Measurements from ENCODE around the gene DUSP9.

DNA sequence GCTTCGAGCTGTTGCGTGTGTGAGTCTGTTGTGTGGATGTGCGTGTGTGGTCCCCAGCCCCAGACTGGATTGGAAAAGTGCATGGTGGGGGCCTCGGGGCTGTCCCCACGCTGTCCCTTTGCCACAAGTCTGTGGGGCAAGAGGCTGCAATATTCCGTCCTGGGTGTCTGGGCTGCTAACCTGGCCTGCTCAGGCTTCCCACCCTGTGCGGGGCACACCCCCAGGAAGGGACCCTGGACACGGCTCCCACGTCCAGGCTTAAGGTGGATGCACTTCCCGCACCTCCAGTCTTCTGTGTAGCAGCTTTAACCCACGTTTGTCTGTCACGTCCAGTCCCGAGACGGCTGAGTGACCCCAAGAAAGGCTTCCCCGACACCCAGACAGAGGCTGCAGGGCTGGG lies 49.1 kb downstream of the DUSP9 start:
- TF ChIP-seq EZH2 (IDR thresholded peaks at IDR 0.05; ENCODE audit: borderline replicate concordance, low read depth, low read length, severe bottlenecking), result no peak
- TF ChIP-seq, protein P1, sequence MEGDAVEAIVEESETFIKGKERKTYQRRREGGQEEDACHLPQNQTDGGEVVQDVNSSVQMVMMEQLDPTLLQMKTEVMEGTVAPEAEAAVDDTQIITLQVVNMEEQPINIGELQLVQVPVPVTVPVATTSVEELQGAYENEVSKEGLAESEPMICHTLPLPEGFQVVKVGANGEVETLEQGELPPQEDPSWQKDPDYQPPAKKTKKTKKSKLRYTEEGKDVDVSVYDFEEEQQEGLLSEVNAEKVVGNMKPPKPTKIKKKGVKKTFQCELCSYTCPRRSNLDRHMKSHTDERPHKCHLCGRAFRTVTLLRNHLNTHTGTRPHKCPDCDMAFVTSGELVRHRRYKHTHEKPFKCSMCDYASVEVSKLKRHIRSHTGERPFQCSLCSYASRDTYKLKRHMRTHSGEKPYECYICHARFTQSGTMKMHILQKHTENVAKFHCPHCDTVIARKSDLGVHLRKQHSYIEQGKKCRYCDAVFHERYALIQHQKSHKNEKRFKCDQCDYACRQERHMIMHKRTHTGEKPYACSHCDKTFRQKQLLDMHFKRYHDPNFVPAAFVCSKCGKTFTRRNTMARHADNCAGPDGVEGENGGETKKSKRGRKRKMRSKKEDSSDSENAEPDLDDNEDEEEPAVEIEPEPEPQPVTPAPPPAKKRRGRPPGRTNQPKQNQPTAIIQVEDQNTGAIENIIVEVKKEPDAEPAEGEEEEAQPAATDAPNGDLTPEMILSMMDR (IDR thresholded peaks at IDR 0.05; ENCODE audit: borderline replicate concordance, extremely low read depth, low read length, poor library complexity, severe bottlenecking), result no peak

Measured in DND-41 (cell line).